ENCODE results near the gene CDR2. TPM values are rescaled to one million over a fixed set of nuclear protein-coding genes. Genes with fewer than 3 reads are reported as not detected.

CDR2 gene
- polyA plus RNA-seq, 1 donor (not counting 4 experiments of a cell fraction or from before 2014, with no cell fraction given): 37.1 TPM

- TF ChIP-seq CTCF (optimal IDR thresholded peaks at IDR 0.05 in 1 of 3, IDR thresholded peaks at IDR 0.05 in 1 of 3, conservative IDR thresholded peaks at IDR 0.05 in 1 of 3; ENCODE audit: extremely low read depth in 1 of 3, insufficient read depth in 2 of 3, low read length in 3 of 3) (no peak), EZH2 (IDR thresholded peaks at IDR 0.05; ENCODE audit: low read length) (no peak)
- Histone ChIP-seq H3K36me3 (ENCODE audit: control insufficient read depth in 2 of 2, extremely low read depth in 1 of 2, insufficient read depth in 2 of 2, low read length in 2 of 2) (peaks cover 26 to 34% of the 10 kb centered on the region in 2 experiments), H3K27ac (ENCODE audit: control insufficient read depth, insufficient read depth, low read length) (no peak overlapping the region), H3K4me3 (ENCODE audit: control insufficient read depth in 2 of 3, extremely low read depth in 1 of 3, insufficient read depth in 2 of 3, low read depth in 1 of 3, low read length in 3 of 3) (no peak overlapping the region), H3K9me1 (ENCODE audit: control insufficient read depth, extremely low read depth, insufficient read depth, low read length) (no peaks in the 10 kb centered on the region), H3K4me1 (ENCODE audit: control insufficient read depth, extremely low read depth, insufficient read depth, low read length) (no peaks in the 10 kb centered on the region), H4K20me1 (ENCODE audit: control insufficient read depth, extremely low read depth, insufficient read depth, low read length) (peaks cover 4% of the 10 kb centered on the region), H2AFZ (ENCODE audit: control insufficient read depth, low read length) (no peak overlapping the region), H3K27me3 (ENCODE audit: control insufficient read depth, extremely low read depth, insufficient read depth, low read length) (no peaks in the 10 kb centered on the region), H3K79me2 (ENCODE audit: control insufficient read depth, insufficient read depth, low read length) (peaks cover 2% of the 10 kb centered on the region), H3K9ac (ENCODE audit: control insufficient read depth, extremely low read depth, insufficient read depth, low read length) (no peak overlapping the region), H3K4me2 (ENCODE audit: control insufficient read depth, extremely low read depth, insufficient read depth, low read depth, low read length) (no peak overlapping the region), H3K9me3 (ENCODE audit: control insufficient read depth, low read depth, low read length) (no peaks in the 10 kb centered on the region)
- FAIRE-seq: no peak
- no peak for DNase-seq (ENCODE audit: low read depth, low spot score)
- dilution Hi-C loops (cut with MboI; ENCODE audit: extremely low pct_ligation_motif_present, low sequenced_read_pairs): no loop called here
These were observed 45.2 kb downstream of the CDR2 start for GRCh38 chr16:22329199-22329695.

DNA sequence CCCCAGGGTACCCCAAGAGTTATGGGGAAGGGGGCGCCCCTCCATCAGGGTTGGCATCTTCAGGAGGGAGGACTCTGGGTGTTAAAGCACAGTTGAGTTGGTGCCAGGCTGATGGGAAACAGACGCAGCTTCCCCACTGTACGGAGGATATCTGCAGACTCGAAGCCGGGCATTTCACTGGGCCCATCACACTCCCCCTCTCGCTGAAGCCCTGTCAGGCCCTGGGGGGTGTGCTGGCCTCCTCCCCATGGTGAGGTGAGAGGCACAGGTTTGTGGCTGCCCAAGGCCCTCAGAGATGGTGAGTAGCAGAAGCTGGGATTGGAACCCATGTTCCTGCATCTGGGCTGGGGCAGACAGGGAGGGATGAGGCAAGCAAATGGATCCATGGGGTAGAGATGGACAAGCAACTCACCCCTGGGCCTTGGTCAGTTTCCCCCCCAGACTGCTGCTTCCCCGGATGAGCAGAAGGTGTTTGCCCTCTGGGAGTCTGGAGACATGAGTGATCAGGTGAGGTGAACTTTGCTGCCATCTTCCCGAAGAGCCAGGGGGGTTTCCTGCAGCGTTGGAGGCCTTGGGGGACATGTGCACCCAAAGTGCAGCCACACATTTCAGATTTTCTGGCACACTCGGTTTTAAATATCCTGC, 46.2 kb downstream of the CDR2 start:
- FAIRE-seq: no peak
- TF ChIP-seq EZH2 (IDR thresholded peaks at IDR 0.05; ENCODE audit: low read length): no peak
- no peak for TF ChIP-seq CTCF (optimal IDR thresholded peaks at IDR 0.05 in 1 of 3, IDR thresholded peaks at IDR 0.05 in 1 of 3, conservative IDR thresholded peaks at IDR 0.05 in 1 of 3; ENCODE audit: extremely low read depth in 1 of 3, insufficient read depth in 2 of 3, low read length in 3 of 3)
- dilution Hi-C loops (cut with MboI; ENCODE audit: extremely low pct_ligation_motif_present, low sequenced_read_pairs): no loop called here

More for the DNA sequence above, 46.2 kb downstream of the CDR2 start:
- DNase-seq (ENCODE audit: low read depth, low spot score): no peak
- Histone ChIP-seq H3K27me3 (ENCODE audit: control insufficient read depth, extremely low read depth, insufficient read depth, low read length) (no peaks in the 10 kb centered on the region), H3K36me3 (ENCODE audit: control insufficient read depth in 2 of 2, extremely low read depth in 1 of 2, insufficient read depth in 2 of 2, low read length in 2 of 2) (peaks cover 20 to 27% of the 10 kb centered on the region in 2 experiments), H3K4me3 (ENCODE audit: control insufficient read depth in 2 of 3, extremely low read depth in 1 of 3, insufficient read depth in 2 of 3, low read depth in 1 of 3, low read length in 3 of 3) (no peak overlapping the region), H3K9ac (ENCODE audit: control insufficient read depth, extremely low read depth, insufficient read depth, low read length) (no peak overlapping the region), H4K20me1 (ENCODE audit: control insufficient read depth, extremely low read depth, insufficient read depth, low read length) (peaks cover 4% of the 10 kb centered on the region), H2AFZ (ENCODE audit: control insufficient read depth, low read length) (no peak overlapping the region), H3K4me2 (ENCODE audit: control insufficient read depth, extremely low read depth, insufficient read depth, low read depth, low read length) (no peak overlapping the region), H3K9me3 (ENCODE audit: control insufficient read depth, low read depth, low read length) (no peaks in the 10 kb centered on the region), H3K4me1 (ENCODE audit: control insufficient read depth, extremely low read depth, insufficient read depth, low read length) (no peaks in the 10 kb centered on the region), H3K9me1 (ENCODE audit: control insufficient read depth, extremely low read depth, insufficient read depth, low read length) (no peaks in the 10 kb centered on the region), H3K27ac (ENCODE audit: control insufficient read depth, insufficient read depth, low read length) (no peak overlapping the region), H3K79me2 (ENCODE audit: control insufficient read depth, insufficient read depth, low read length) (no peaks in the 10 kb centered on the region)

Data from keratinocyte (primary cell).